ENCODE results near the gene KRT31. TPM values are rescaled to one million over a fixed set of nuclear protein-coding genes. Genes with fewer than 3 reads are reported as not detected.
"Not testable (repeated sequence)": the region's sequence is repeated elsewhere in the genome, so short reads cannot be mapped to it uniquely, and the experiment has no call there.

Gene KRT31
- total RNA-seq, 1 experiment from 2014 or later: not detected

DNA sequence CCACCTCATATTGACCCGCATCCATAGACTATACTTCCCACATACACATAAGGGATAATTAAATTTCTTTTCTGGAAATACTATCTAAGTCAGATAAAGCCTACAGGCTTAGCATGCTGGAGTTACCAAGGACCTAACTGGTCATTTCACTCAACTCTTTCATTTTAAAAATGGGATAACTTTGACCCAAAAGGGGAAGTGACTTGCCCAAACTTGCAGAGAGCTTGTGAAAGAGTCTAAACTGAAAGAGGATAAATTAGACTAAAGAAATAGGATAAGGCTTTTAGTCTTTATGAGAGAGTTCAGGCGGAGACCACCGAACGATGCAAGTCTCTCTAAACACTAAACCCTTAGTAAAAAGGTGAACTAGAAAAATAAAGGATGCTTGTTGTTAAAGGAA, 42.9 kb downstream of the KRT31 start:
- H3K27me3 Mint-ChIP-seq (ENCODE audit: insufficient read depth, unreplicated experiment): no peaks in the 10 kb centered on the region
- POLR2A ChIA-PET: no interaction called here
- Histone ChIP-seq H3K4me3 (ENCODE audit: low read depth, low read length) (no peak overlapping the region), H3K27me3 (replicated peaks; ENCODE audit: control insufficient read depth, insufficient read depth, low read length) (no peaks in the 10 kb centered on the region), H3K36me3 (ENCODE audit: control insufficient read depth, insufficient read depth, low read length) (no peaks in the 10 kb centered on the region), H3K4me1 (no peaks in the 10 kb centered on the region), H3K9me3 (no peaks in the 10 kb centered on the region)
- H3K27ac Mint-ChIP-seq (ENCODE audit: unreplicated experiment): no peak overlapping the region
- BruUV-seq (replicated peaks): no TSS peak
- no peak overlapping the region for H3K4me3 Mint-ChIP-seq (ENCODE audit: unreplicated experiment)
- CTCF ChIA-PET: no interaction called here
- peaks cover 9% of the 10 kb centered on the region for H3K9me3 Mint-ChIP-seq (ENCODE audit: unreplicated experiment)
- H3K36me3 Mint-ChIP-seq (ENCODE audit: insufficient read depth, unreplicated experiment): no peaks in the 10 kb centered on the region
- TF ChIP-seq, protein P1, sequence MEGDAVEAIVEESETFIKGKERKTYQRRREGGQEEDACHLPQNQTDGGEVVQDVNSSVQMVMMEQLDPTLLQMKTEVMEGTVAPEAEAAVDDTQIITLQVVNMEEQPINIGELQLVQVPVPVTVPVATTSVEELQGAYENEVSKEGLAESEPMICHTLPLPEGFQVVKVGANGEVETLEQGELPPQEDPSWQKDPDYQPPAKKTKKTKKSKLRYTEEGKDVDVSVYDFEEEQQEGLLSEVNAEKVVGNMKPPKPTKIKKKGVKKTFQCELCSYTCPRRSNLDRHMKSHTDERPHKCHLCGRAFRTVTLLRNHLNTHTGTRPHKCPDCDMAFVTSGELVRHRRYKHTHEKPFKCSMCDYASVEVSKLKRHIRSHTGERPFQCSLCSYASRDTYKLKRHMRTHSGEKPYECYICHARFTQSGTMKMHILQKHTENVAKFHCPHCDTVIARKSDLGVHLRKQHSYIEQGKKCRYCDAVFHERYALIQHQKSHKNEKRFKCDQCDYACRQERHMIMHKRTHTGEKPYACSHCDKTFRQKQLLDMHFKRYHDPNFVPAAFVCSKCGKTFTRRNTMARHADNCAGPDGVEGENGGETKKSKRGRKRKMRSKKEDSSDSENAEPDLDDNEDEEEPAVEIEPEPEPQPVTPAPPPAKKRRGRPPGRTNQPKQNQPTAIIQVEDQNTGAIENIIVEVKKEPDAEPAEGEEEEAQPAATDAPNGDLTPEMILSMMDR (IDR thresholded peaks at IDR 0.05; ENCODE audit: insufficient read depth in 1 of 2, low read depth in 1 of 2, low read length in 1 of 2, severe bottlenecking in 1 of 2, unreplicated experiment in 1 of 2): no peak
- no peak for DNase-seq
- intact Hi-C loops (cut with micrococcal nuclease; ENCODE audit: unreplicated experiment): loop anchor here (10.0 kb wide), 1 partner anchor 60 kb away; no protein-coding TSS in a partner anchor
- no peaks in the 10 kb centered on the region for H3K4me1 Mint-ChIP-seq (ENCODE audit: low read depth, unreplicated experiment)

DNA sequence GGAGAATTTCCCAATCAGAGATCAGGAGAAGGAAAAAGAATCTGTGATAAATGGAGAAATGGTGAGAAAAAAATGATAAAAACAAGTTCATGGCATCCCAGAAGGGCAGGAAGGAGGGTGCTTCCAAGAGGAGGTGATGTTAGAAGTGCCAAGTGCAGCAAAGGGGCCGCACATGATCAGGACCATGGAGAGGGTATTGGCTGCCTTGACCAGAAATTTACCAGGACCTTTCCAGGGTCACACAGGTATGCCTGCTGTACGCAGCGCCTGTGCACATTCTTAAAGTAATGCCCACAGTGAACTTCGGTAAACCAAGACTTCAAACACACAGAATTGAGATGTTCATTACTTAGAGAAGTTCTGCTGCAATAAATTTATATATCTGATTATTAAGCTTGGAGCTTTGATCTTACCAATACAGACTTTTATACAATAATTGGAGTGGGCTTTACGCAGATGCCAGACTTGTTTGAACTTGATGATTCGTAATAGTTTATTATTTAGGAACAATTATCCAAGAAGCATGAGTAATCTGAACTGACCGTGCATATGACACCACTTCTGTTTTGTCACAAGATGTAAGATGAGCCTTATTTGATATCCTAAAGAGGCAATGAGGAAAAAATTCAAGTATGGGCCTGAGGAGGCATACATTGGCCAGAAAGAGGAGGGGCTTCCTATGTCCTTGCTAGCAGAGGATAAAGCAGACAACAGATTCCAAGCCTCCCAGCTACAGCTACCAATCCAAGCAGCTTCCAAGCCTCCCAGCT, 44.6 kb downstream of the KRT31 start:
- H3K4me1 Mint-ChIP-seq (ENCODE audit: low read depth, unreplicated experiment): no peaks in the 10 kb centered on the region
- ChIA-PET POLR2A (no interaction called here), CTCF (no interaction called here)
- H3K36me3 ChIP-seq (ENCODE audit: control insufficient read depth, insufficient read depth, low read length): no peaks in the 10 kb centered on the region
- peak in 1 of 2 experiments; percentile 31 for DNase-seq
- H3K4me3 ChIP-seq (ENCODE audit: low read depth, low read length): no peak overlapping the region
- H3K4me1 ChIP-seq: no peaks in the 10 kb centered on the region
- H3K9me3 Mint-ChIP-seq (ENCODE audit: unreplicated experiment): peaks cover 9% of the 10 kb centered on the region
- no peak overlapping the region for H3K4me3 Mint-ChIP-seq (ENCODE audit: unreplicated experiment)
- no peaks in the 10 kb centered on the region for H3K9me3 ChIP-seq
- H3K27me3 Mint-ChIP-seq (ENCODE audit: insufficient read depth, unreplicated experiment): no peaks in the 10 kb centered on the region
- H3K27me3 ChIP-seq (replicated peaks; ENCODE audit: control insufficient read depth, insufficient read depth, low read length): no peaks in the 10 kb centered on the region
- H3K27ac Mint-ChIP-seq (ENCODE audit: unreplicated experiment): no peak overlapping the region
- BruUV-seq (replicated peaks): no TSS peak
- TF ChIP-seq, protein P1 (IDR thresholded peaks at IDR 0.05; ENCODE audit: insufficient read depth in 1 of 2, low read depth in 1 of 2, low read length in 1 of 2, severe bottlenecking in 1 of 2, unreplicated experiment in 1 of 2): no peak
- no peaks in the 10 kb centered on the region for H3K36me3 Mint-ChIP-seq (ENCODE audit: insufficient read depth, unreplicated experiment)
- intact Hi-C loops (cut with micrococcal nuclease; ENCODE audit: unreplicated experiment): loop anchor here (10.0 kb wide), 1 partner anchor 62 kb away; no protein-coding TSS in a partner anchor

DNA sequence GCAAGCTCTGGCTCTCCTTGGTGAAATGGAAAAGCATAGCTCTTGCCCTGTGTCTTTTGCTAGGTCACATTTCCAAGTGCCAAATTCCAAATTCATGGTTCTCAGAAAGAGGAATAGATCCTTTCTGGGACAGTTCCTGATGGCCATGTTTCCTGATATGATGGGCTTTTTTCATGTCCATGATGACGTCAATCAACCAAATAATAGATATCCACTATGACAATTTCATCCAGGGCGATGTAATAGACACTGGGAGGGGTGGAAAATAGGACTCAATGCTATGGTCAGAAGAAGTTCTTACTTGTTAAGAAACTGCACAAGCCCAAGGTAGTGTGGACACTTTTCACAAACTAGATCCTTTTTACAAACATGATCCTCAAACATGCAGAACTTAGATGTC, 46.2 kb downstream of the KRT31 start:
- POLR2A ChIA-PET: no interaction called here

DNA sequence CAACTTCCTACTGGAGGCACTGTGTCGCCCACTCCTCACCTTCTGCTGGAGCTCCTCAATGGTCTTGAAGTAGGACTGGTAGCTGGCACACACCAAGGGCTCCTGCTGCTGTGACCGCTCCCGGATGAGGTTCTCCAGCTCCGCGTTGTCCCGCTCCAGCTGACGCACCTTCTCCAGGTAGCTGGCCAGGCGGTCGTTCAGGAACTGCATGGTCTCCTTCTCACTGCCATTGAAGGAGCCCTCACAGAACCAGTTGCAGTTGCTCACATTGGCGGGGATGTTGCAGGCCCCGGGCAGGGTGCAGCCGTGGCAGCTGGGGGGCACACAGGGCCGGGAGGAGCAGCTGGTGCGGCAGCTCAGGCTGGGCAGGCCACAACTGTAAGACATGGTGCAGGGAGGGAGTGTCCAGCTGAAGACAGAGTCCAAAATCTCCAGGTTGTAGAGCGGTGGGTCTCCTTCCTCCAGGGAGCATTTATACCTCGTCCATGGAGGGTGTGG, 47.0 kb downstream of the KRT31 start, which contains the start of gene KRT33A:
Gene KRT33A (minus strand): TSS at position 448 of the 498 bp plus-strand sequence. CDS start 61 bp downstream, at position 387.
- intact Hi-C loops (cut with micrococcal nuclease; ENCODE audit: unreplicated experiment): loop anchor here (10.0 kb wide), 1 partner anchor 64 kb away; no protein-coding TSS in a partner anchor
- H3K27me3 ChIP-seq (replicated peaks; ENCODE audit: control insufficient read depth, insufficient read depth, low read length); H3K4me1 ChIP-seq; H3K27ac Mint-ChIP-seq (ENCODE audit: unreplicated experiment); H3K4me3 Mint-ChIP-seq (ENCODE audit: unreplicated experiment); BruUV-seq (replicated peaks); H3K27me3 Mint-ChIP-seq (ENCODE audit: insufficient read depth, unreplicated experiment); POLR2A ChIA-PET; H3K9me3 Mint-ChIP-seq (ENCODE audit: unreplicated experiment); H3K4me1 Mint-ChIP-seq (ENCODE audit: low read depth, unreplicated experiment); H3K36me3 Mint-ChIP-seq (ENCODE audit: insufficient read depth, unreplicated experiment); DNase-seq; H3K9me3 ChIP-seq; H3K36me3 ChIP-seq (ENCODE audit: control insufficient read depth, insufficient read depth, low read length); H3K4me3 ChIP-seq (ENCODE audit: low read depth, low read length): not testable (repeated sequence)
- CTCF ChIA-PET: interaction anchor here (0.5 to 0.7 kb wide), 2 partner anchors 65 to 199 kb away, joined by 3 to 6 read pairs; no protein-coding TSS in a partner anchor

More for the DNA sequence above, 46.2 kb downstream of the KRT31 start:
- H3K36me3 Mint-ChIP-seq (ENCODE audit: insufficient read depth, unreplicated experiment): no peaks in the 10 kb centered on the region
- H3K4me3 ChIP-seq (ENCODE audit: low read depth, low read length): no peak overlapping the region
- no peak overlapping the region for H3K4me3 Mint-ChIP-seq (ENCODE audit: unreplicated experiment)
- CTCF ChIA-PET: interaction anchor here (0.6 to 0.7 kb wide), 2 partner anchors 20 to 198 kb away, joined by 3 to 6 read pairs; no protein-coding TSS in a partner anchor
- H3K9me3 Mint-ChIP-seq (ENCODE audit: unreplicated experiment): peaks cover 9% of the 10 kb centered on the region
- no peaks in the 10 kb centered on the region for H3K27me3 ChIP-seq (replicated peaks; ENCODE audit: control insufficient read depth, insufficient read depth, low read length)
- no peaks in the 10 kb centered on the region for H3K9me3 ChIP-seq
- intact Hi-C loops (cut with micrococcal nuclease; ENCODE audit: unreplicated experiment): loop anchor here (10.0 kb wide), 1 partner anchor 64 kb away; no protein-coding TSS in a partner anchor
- no peaks in the 10 kb centered on the region for H3K4me1 Mint-ChIP-seq (ENCODE audit: low read depth, unreplicated experiment)
- no peaks in the 10 kb centered on the region for H3K27me3 Mint-ChIP-seq (ENCODE audit: insufficient read depth, unreplicated experiment)
- DNase-seq: no peak
- no TSS peak for BruUV-seq (replicated peaks)
- no peak overlapping the region for H3K27ac Mint-ChIP-seq (ENCODE audit: unreplicated experiment)
- TF ChIP-seq, protein P1 (IDR thresholded peaks at IDR 0.05; ENCODE audit: insufficient read depth in 1 of 2, low read depth in 1 of 2, low read length in 1 of 2, severe bottlenecking in 1 of 2, unreplicated experiment in 1 of 2): no peak
- H3K4me1 ChIP-seq: no peaks in the 10 kb centered on the region
- no peaks in the 10 kb centered on the region for H3K36me3 ChIP-seq (ENCODE audit: control insufficient read depth, insufficient read depth, low read length)
